HG03469 (cell line): Measurements from ENCODE around the gene RRAS.

Experiments
- ATAC-seq: cut with Tn5 transposase; IDR thresholded peaks from one replicate; pipeline ENCODE4 v1.9.1; 2021; ENCODE audit warnings: mild to moderate bottlenecking, moderate library complexity, moderate number of reproducible peaks; ENCODE audit not compliant: unreplicated experiment

The RRAS gene

DNA sequence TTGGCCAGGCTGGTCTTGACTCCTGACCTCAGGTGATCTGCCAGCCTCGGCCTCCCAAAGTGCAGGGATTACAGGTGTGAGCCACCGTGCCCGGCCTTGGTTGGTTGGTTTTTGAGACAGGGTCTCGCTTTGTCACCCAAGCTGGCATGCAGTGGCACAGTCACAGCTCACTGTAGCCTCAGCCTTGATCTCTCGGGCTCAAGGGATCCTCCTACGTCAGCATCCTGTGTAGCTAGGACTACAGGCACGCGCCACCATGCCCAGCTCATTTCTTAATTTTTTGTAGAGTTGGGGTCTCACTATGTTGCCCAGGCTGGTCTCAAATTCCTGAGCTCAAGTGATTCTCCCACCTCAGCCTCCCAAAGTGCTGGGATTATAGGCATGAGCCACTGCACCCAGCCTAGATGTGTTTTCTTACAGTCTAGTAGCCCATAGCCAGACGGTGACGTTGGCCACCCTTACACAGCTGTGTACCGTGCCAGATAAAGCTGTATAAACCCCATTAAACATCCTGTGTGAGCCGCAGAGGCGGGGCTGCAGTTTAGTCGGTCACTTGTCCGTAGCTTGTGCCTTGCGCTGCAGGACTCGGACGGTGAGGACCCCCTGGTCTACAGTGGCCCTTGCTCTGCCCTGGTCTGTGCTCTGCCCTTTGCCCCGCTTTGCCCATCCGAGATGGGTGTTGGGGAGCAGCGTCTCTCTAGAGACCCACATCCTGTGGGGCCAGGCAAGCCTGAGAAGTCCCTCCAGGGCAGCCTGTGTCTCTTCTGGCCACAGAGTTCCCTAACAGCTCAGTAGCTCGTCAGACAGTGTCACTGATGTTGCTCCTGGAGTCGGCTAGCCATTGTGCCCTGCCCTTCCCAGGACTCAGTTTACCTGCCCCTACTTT lies 15.9 kb upstream of the RRAS start:
- ATAC-seq, result no peak

DNA sequence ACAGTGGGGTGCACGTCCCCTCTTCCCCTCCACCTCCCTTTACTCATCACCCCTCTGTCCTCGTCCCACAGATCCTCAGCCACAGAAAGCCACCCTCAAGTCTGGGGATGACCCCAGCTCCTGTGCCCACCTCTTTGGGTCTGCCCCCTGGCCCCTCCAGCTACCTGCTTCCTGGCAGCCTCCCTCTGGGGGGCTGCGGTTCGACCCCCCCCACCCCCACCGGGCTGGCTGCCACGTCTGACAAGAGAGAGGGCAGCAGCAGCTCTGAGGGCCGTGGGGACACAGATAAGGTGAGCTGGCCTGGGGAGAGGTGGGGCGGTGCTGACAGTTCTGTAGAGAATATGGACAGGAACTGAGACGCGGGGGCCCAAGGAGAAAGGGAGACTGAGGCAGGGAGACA lies 14.6 kb upstream of the RRAS start:
- ATAC-seq, result no peak

- no peak for ATAC-seq
Measured at GRCh38 chr19:49653466-49653806, 13.5 kb upstream of the RRAS start.

DNA sequence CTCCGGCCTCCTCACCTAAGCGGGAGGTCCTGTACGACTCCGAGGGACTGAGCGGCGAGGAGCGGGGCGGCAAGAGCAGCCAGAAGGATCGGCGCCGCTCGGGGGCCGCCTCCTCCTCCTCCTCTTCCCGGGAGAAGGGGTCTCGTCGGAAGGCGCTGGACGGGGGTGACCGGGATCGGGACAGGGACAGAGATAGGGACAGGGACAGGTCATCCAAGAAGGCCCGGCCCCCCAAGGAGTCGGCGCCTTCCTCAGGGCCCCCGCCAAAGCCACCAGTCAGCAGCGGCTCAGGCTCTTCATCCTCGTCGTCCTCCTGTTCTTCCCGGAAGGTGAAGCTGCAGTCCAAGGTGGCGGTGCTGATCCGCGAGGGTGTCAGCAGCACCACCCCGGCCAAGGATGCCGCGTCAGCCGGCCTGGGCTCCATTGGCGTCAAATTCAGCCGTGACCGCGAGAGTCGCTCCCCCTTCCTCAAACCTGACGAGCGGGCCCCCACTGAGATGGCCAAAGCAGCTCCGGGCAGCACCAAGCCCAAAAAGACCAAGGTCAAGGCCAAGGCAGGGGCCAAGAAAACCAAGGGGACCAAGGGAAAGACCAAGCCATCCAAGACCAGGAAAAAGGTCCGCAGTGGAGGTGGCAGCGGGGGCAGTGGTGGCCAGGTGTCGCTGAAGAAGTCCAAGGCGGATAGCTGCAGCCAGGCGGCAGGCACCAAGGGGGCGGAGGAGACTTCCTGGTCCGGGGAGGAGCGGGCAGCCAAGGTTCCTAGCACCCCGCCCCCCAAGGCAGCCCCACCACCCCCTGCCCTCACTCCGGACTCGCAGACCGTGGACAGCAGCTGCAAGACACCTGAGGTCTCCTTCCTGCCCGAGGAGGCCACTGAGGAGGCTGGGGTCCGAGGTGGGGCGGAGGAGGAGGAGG lies 12.9 kb upstream of the RRAS start:
- no peak for ATAC-seq

DNA sequence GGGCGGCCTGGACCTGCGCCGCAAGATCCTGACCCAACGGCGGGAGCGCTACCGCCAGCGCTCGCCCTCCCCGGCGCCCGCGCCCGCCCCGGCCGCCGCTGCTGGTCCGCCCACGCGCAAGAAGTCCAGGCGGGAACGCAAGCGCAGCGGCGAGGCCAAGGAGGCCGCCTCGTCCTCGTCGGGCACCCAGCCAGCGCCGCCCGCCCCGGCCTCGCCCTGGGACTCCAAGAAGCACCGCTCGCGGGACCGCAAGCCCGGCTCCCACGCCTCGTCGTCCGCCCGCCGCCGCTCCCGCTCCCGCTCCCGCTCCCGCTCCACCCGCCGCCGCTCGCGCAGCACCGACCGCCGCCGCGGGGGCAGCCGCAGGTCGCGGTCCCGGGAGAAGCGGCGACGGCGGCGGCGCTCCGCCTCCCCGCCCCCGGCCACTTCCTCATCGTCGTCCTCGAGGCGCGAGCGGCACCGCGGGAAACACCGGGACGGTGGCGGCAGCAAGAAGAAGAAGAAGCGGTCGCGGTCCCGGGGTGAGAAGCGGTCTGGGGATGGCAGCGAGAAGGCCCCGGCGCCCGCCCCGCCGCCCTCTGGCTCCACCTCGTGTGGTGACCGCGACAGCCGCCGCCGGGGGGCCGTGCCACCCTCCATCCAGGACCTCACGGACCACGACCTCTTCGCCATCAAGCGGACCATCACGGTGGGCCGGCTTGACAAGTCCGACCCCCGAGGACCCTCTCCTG lies 12.0 kb upstream of the RRAS start:
- ATAC-seq, result no peak

- ATAC-seq, result no peak
Measured at GRCh38 chr19:49651029-49651819, 11.3 kb upstream of the RRAS start.

DNA sequence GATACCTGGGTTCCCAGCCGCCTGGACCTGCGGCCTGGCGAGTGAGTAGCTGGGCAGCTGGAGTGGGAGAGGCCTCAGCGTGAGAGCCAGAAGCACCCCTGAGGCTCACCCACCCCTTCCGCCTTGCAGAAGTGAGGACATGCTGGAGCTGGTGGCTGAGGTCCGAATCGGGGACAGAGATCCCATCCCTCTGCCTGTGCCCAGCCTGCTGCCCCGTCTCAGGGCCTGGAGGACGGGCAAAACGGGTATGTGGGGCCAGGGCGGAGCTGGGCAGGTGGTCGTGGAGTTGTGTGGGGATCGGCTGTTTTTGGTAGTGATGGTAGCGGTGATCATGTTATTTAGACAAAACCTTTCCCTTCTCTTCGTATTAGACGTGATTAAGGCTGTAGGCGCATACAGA lies 6.6 kb upstream of the RRAS start:
- ATAC-seq, result no peak

DNA sequence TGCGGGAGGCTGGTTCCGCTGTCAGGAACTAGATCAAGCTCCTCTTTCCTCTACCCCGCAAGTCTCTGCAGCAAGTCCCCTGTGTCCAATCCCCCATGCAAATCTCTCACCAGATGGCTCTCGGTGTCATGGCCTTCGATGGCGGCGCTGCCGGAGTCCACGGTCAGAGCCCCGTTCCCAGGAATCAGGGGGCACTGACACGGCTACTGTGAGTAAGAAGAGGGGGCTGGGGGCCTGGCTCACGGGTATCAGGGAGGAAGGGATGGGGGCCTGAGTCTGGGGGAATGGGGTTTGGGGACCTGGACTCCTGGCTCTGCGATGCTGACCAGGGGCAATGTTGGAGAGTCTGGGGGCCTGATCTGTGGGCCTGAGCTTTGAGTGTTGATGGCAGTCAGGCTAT lies 6.1 kb upstream of the RRAS start:
- ATAC-seq, result no peak

- no peak for ATAC-seq
Measured at GRCh38 chr19:49645592-49645991, 5.6 kb upstream of the RRAS start.

DNA sequence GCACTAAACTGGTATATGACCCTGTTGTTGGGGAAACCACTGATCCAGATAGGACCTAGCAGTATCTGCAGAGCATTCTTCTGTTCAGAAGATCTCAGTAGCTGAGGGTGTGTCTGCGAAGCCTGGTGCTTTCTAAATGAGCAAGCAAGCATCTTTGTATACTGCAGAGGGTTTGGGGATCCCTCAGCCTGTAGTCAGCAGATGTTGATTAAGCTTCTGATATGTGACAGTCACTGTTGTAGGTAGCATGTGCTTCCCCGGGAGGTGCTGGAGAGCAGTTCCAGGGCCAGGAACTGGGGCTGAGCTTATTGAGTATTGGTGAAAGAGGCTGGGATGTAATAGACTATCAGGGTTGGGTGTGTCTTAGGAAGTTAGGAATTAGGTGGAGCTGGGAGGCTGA lies 3.5 kb upstream of the RRAS start:
- ATAC-seq, result no peak

DNA sequence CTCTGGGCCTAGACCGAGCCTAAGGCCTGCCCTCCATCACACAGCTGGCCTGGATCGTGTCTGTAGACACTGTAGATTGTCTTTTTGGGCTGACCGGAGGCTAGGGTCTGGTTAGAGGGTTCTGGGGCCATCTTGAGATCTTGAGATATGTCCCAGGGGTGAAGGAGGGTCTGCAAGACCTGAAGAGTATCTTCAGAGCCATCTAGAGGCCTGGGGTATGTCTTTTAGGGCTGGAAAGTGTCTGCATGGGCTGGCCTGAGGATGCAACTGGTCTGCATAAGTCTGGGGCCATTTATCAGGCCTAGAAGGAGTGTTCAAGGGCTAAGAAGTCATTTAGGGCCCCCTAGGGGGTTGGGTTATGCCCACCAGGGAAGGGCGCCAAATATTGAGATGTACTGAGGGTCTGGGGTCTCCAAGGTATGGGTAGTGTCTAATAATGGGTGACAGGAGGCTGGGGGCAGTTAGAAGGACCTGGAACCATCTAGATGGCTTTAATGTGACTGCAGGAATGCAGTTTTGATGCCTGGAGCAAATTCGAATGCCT lies 2.6 kb upstream of the RRAS start:
- no peak for ATAC-seq

DNA sequence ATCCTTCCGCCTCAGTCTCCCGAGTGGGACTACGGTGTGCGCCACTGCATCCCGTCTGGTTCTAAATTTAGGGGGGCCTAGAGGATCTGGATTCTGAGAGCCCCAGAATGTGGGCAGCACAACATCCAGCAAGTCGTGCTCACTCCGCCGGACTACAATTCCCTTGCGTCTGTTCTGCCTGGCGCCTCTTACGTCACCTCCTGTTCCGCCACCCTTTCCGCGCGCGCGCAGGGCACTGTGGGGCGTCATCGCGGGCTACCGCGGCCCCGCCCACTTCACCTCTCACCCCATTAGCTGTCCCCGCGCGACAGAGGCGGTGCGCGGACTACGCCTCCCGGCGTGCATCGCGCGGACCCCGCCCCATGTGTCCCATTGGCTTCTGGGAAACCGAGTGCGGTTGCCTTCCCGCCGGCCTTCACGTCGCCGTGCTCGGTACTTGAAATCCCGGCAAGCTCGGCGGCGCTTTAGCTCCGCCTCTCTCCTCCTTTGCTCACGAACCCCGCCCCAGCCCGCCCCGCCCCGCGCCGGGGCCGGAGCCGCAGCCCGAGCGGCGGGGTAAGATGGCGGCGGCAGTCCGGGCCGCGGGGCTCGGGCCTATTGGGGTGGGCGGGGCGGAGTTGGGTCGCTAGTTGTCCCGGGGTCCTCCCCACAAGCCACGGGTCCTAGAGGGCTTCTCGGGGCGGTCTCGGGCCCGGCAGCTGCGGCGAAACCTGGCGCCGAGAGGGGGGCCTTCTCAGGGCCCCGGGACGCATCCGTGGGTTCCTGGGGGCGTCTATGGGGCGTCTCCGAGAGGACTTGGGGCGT lies 1.9 kb upstream of the RRAS start, which contains the start of gene SCAF1:
Gene SCAF1, plus strand, starts transcription at position 522 of the 804 bp plus-strand sequence. CDS start 2,818 bp downstream, outside the sequence.
- peak; percentile 37 for ATAC-seq

- no peak for ATAC-seq
Measured at GRCh38 chr19:49639401-49640112, 386 bp downstream of the RRAS start.

DNA sequence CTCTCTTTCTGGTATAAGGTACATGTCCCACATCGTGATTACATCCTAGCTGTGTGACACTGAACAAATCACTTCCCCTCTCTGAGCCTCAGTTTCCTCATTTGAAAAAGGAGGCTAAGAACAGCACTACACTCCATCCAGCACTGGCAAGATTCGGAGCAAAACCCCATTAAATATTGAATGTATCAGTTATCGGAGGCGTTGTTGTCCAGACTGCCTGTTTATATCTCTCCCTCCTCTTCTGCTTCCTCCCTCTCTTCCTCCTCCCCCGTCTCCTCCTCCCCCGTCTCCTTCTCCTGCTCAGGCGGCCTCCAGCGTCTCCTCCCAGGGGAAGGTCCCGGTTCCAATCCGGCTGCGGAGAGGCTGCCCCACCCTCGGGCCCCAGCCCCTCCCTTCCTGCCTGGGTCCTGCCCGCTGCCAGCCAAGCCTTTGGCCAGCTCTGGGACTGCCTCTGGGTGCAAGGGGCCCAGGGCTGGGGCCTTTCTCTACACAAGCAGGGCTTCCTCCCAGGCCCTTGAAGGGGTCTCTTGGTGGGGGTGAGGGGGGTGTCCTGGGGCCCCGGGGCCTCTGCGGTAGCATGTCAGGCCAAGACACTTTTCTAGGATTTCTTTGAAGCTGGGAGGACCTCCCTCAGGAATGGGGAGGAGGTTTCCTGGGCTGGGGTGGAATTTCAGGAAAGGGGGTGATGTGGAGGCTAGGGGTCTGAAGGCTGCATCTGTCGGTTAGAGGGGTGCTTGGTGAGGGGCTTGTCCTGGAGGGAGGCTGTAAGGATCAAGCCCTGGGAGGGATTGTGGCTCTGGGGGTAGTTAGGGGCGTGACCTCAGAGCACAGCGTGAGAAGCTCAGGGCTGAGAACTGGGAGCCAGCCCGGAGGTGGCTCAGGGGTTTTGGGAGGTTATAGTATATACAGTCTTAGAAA lies 1.9 kb downstream of the RRAS start:
- no peak for ATAC-seq

GRCh38 chr19:49636233-49636932 lies 3.6 kb downstream of the RRAS start:
- ATAC-seq, result no peak

DNA sequence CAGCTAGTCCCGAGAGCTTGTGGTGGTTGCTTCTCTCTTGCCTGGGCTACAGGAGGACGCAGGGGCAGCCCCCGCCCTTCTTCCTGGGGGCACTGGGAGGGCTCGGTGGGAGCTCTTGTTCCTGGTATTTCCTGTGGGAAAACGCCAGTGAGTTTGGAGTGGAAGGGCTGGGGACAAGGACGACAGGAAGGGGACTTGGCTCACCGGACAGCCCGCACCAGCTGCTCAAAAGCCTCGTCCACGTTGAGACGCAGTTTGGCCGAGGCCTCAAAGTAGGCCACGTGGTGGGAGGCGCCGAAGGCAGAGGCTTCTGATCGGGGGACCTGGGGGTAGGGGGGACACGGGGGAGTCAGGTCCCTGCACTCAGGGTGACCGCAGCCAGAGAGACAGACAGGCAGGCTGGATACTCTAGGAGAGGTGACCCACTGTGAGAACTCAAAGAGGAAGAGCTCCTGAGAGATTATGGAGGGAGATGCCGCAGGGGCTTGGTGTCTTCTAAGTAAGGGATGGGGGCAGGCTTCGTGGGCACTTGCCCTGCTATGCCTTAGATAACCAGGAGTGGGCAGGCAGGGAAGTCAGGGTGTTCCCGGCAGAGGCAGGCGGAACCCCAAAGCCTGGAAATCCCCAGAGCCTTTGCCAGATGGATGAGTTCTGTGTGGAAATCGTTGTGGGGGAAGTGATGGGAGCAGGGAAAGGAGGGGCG lies 4.3 kb downstream of the RRAS start:
- ATAC-seq, result no peak
